Osteocyte (in vitro differentiated cells): Measurements from ENCODE around the gene ORM1. TPM values are rescaled to one million over a fixed set of nuclear protein-coding genes. Genes with fewer than 3 reads are reported as not detected.
A peak's percentile ranks its signal among the peaks of the same experiment; 100 is the strongest.

ENCODE experiments used
- DNase-seq: peaks from one replicate; pipeline ENCODE4 v3.0.0; 2021; ENCODE audit warnings: mixed read lengths; ENCODE audit not compliant: unreplicated experiment; ENCODE audit errors: extremely low spot score
- H3K27ac Mint-ChIP-seq: one replicate; pipeline ENCODE4 v1.8.0; 2021; ENCODE audit warnings: mild to moderate bottlenecking, mixed read lengths; ENCODE audit not compliant: unreplicated experiment
- H3K27me3 Mint-ChIP-seq: one replicate; pipeline ENCODE4 v1.8.0; 2021; ENCODE audit warnings: mixed read lengths; ENCODE audit not compliant: unreplicated experiment
- H3K36me3 Mint-ChIP-seq: one replicate; pipeline ENCODE4 v1.8.0; 2021; ENCODE audit warnings: mixed read lengths; ENCODE audit not compliant: unreplicated experiment
- H3K4me1 Mint-ChIP-seq: one replicate; pipeline ENCODE4 v1.8.0; 2021; ENCODE audit warnings: mixed read lengths; ENCODE audit not compliant: unreplicated experiment
- H3K4me3 Mint-ChIP-seq: one replicate; pipeline ENCODE4 v1.8.0; 2021; ENCODE audit warnings: mild to moderate bottlenecking, moderate library complexity, mixed read lengths; ENCODE audit not compliant: unreplicated experiment
- H3K9me3 Mint-ChIP-seq: one replicate; pipeline ENCODE4 v1.8.0; 2021; ENCODE audit warnings: mixed read lengths; ENCODE audit not compliant: unreplicated experiment
- total RNA-seq: library from RNA; stranded (reverse); gene quantifications from 2 replicates; pipeline ENCODE4 v1.2.1, GENCODE V29; 2021
- TF ChIP-seq, protein P1 (sequence below): fragments of 200-600 bp; sonication (generic); IDR thresholded peaks from 2 replicates; pipeline ENCODE4 v1.5.0; 2021; ENCODE audit warnings: antibody characterized with exemption, mild to moderate bottlenecking, moderate library complexity

Gene ORM1
- total RNA-seq, 1 donor from 2014 or later, result not detected

DNA sequence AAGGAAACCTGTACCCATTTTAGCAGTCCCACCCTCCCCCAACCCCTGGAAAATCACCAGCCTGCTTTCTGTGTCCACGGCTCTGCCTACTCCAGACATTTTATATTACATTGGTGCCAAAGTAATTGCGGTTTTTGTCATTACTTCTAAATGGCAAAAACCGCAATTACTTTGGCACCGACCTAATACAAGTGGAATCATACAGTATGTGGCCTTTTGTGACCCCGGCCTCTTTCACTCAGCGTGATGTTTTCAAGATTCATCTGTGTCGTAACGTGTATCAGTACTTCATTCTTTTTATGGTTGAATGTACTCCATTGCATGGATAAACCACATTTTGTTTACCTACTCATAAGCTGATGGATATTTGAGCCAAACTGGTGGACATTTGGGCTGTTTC, 9.7 kb upstream of the ORM1 start:
- DNase-seq, result no peak
- Mint-ChIP-seq H3K27ac (no peak overlapping the region), H3K4me1 (peaks cover 6% of the 10 kb centered on the region), H3K36me3 (peaks cover 13% of the 10 kb centered on the region), H3K4me3 (no peak overlapping the region), H3K9me3 (no peaks in the 10 kb centered on the region), H3K27me3 (no peaks in the 10 kb centered on the region)
- TF ChIP-seq, protein P1, sequence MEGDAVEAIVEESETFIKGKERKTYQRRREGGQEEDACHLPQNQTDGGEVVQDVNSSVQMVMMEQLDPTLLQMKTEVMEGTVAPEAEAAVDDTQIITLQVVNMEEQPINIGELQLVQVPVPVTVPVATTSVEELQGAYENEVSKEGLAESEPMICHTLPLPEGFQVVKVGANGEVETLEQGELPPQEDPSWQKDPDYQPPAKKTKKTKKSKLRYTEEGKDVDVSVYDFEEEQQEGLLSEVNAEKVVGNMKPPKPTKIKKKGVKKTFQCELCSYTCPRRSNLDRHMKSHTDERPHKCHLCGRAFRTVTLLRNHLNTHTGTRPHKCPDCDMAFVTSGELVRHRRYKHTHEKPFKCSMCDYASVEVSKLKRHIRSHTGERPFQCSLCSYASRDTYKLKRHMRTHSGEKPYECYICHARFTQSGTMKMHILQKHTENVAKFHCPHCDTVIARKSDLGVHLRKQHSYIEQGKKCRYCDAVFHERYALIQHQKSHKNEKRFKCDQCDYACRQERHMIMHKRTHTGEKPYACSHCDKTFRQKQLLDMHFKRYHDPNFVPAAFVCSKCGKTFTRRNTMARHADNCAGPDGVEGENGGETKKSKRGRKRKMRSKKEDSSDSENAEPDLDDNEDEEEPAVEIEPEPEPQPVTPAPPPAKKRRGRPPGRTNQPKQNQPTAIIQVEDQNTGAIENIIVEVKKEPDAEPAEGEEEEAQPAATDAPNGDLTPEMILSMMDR, result no peak

DNA sequence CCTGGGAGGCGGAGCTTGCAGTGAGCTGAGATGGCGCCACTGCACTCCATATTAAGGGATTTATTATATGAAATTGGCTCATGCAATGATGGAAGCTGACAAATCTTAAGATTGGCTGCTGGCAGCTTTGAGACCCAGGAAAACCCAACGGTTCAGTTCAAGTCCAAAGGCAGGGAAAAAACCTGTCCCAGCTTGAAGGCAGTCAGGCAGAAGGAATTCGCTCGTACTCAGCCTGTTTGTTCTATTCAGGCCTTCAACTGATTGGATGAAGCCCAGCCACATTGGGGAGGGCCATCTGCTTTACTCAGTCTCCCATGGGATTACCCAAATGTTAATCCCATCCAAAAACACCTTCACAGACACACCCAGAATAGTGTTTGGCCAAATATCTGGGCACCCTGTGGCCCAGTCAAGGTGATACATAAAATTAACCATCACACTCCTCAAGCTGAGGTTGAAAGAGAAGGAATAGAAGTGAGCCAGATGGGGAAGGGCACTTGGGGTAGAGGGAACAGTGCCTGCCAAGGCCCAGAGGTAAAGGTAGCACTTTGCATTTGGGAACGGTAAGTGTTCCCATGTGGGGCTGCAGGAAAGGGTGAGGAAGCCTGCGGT, 8.5 kb upstream of the ORM1 start:
- Mint-ChIP-seq H3K9me3 (no peaks in the 10 kb centered on the region), H3K4me3 (no peak overlapping the region), H3K4me1 (peaks cover 10% of the 10 kb centered on the region), H3K36me3 (peaks cover 13% of the 10 kb centered on the region), H3K27me3 (peaks cover 4% of the 10 kb centered on the region), H3K27ac (no peak overlapping the region)
- DNase-seq, result peak; percentile 59
- TF ChIP-seq, protein P1, result no peak

DNA sequence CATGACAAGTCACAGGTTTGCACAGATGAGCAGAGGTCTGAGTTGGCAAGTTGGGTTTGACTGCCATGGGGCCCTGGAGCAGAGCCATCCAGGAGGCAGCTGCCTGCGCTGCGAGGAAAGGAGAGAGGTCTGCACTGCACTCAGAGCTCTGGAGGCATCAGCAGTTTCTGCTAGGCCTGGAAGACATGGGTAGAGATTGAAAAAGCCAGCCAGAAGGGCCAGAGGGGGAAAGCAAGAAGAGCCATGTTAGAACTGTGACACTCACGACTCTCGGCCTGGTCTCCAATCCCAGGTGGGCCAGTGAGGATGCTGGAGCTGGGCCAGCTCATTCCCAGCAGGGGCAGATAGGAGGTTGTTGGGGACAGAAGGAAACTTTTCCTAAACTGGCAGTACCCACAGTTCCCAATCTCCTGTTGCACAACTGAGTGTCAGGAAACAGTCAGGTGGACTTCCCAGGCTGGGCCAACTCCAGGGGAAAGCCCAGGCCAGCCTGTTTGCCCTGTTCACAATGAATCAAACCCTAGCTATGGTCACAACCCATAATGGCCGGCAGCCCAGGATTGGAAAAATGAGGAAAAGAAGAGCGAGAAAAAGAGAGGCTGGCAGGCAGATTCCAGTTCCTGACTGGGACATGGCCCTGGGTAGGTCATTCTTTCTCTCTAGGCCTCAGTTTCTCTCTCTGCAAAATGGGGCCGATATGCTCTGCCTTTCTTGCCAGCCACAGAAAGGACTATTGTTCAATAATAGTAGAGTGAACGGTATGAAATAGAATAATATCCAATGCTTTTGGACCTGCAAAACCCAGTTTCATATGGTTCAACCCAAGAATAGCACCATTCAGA, 7.8 kb upstream of the ORM1 start:
- no peaks in the 10 kb centered on the region for H3K9me3 Mint-ChIP-seq
- TF ChIP-seq, protein P1, result no peak
- peaks cover 4% of the 10 kb centered on the region for H3K27me3 Mint-ChIP-seq
- no peak overlapping the region for H3K4me3 Mint-ChIP-seq
- H3K36me3 Mint-ChIP-seq, result peaks cover 13% of the 10 kb centered on the region
- peak; percentile 62 for DNase-seq
- H3K27ac Mint-ChIP-seq, result no peak overlapping the region
- H3K4me1 Mint-ChIP-seq, result peaks cover 10% of the 10 kb centered on the region

DNA sequence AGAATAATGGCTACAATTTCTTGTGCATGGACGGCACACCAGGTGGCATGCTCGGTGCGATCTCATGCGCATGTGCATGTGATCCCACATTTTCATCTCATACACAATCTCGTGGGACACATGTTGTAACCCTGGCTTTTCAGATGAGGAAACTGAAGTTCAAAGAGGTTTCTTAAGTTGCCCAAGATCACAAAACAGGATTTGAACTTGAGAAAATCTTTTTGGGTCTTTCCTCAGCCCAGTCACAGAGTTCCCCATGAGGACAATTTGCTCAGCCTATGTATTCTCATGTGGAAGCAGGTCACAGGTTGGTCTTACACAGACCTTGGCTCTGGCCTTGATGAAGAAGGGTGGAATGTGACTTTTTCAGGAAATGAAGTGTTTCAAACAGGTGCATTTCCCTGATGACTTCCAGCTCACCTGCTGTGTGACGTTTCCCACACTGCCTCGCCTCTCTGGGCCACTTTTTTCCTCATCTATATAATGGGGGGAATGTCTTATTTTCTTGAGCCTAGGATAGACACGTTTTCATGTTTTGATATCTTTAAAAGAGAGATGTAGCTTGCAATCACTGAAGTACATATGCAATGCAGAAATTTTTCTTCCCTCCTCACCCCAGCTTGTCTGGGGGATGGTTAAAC, 7.1 kb upstream of the ORM1 start:
- H3K27ac Mint-ChIP-seq, result no peak overlapping the region
- TF ChIP-seq, protein P1, result no peak
- H3K27me3 Mint-ChIP-seq, result peaks cover 4% of the 10 kb centered on the region
- no peak overlapping the region for H3K4me3 Mint-ChIP-seq
- no peak for DNase-seq
- peaks cover 10% of the 10 kb centered on the region for H3K4me1 Mint-ChIP-seq
- H3K9me3 Mint-ChIP-seq, result no peaks in the 10 kb centered on the region
- peaks cover 7% of the 10 kb centered on the region for H3K36me3 Mint-ChIP-seq
